HepG2 (cell line): ENCODE measurements around the gene FERMT2. TPM values are rescaled to one million over a fixed set of nuclear protein-coding genes. Genes with fewer than 3 reads are reported as not detected.

Experiments
- ARID4A ChIP-seq: sonication (generic); formaldehyde crosslinking; IDR thresholded peaks from 2 replicates; pipeline ENCODE4 v1.5.0; 2020; ENCODE audit warnings: mild to moderate bottlenecking, missing genetic modification reagents, borderline replicate concordance
- CSRNP2 ChIP-seq: sonication (generic); formaldehyde crosslinking; conservative IDR thresholded peaks from 2 replicates; pipeline ENCODE4 v1.8.0; 2022; ENCODE audit warnings: low read depth, missing genetic modification reagents
- LBX2 ChIP-seq: sonication (generic); formaldehyde crosslinking; IDR thresholded peaks from 2 replicates; pipeline ENCODE4 v1.5.0; 2020; ENCODE audit warnings: missing genetic modification reagents, mild to moderate bottlenecking, borderline replicate concordance
- SKI ChIP-seq: fragments of 450-650 bp; IDR thresholded peaks from one replicate; pipeline ENCODE4 v1.6.1; 2018; ENCODE audit warnings: mild to moderate bottlenecking; ENCODE audit not compliant: partially characterized antibody
- ZNF543 ChIP-seq: sonication (generic); formaldehyde crosslinking; IDR thresholded peaks from 2 replicates; pipeline ENCODE4 v1.4.0; 2020; ENCODE audit warnings: mild to moderate bottlenecking, missing genetic modification reagents
- ZNF710 ChIP-seq: sonication (generic); formaldehyde crosslinking; IDR thresholded peaks from 2 replicates; pipeline ENCODE4 v1.5.0; 2020; ENCODE audit warnings: mild to moderate bottlenecking, missing genetic modification reagents, borderline replicate concordance
- ZNF740 ChIP-seq: sonication (generic); formaldehyde crosslinking; IDR thresholded peaks from 2 replicates; pipeline ENCODE4 v1.4.0; 2020; ENCODE audit warnings: missing genetic modification reagents
- polyA plus RNA-seq, 8 experiments: library from polyadenylated mRNA; depleted of rRNA in 3 of 8; stranded (reverse) in 7 of 8; unstranded in 1 of 8; fragments of >200 nt; fragmentation: Illumina TruSeq in 4 of 8; extraction: Trizol in 4 of 8; gene quantifications; 2 replicates each; pipeline versions ENCODE4 v1.2.1 to v1.2.3, GENCODE V29; 2011 to 2016; ENCODE audit warnings: low read depth in 4 of 8, missing spikeins in 1 of 8, mixed read lengths in 1 of 8; ENCODE audit not compliant: insufficient read depth in 1 of 8
- total RNA-seq, 5 experiments: library from RNA; depleted of rRNA; stranded (reverse); fragments of >200 nt; fragmentation: Illumina TruSeq; extraction: Trizol; gene quantifications; 2 replicates each; pipeline ENCODE4 v1.2.3, GENCODE V29; 2016; ENCODE audit warnings: low read depth in 1 of 5

FERMT2 gene
- total and polyA plus RNA-seq, 2 of the 13 experiments (the other 11 are each of a cell fraction or from before 2014, with no cell fraction given), result 36.2 to 60.4 TPM

- TF ChIP-seq CSRNP2 (no peak), ZNF710 (CRISPR knock-in tag) (no peak), ZNF740 (CRISPR knock-in tag) (no peak), ARID4A (CRISPR knock-in tag) (no peak), SKI (no peak), ZNF543 (CRISPR knock-in tag) (no peak), LBX2 (CRISPR knock-in tag) (no peak)
Measured at GRCh38 chr14:52922656-52923055, 28.2 kb downstream of the FERMT2 start (continued).
